Heart left ventricle (tissue), 13 donors: ENCODE results near the gene ZDHHC11B.
"Not testable (repeated sequence)": the region's sequence is repeated elsewhere in the genome, so short reads cannot be mapped to it uniquely, and the experiment has no call there.

Experiments
- CTCF ChIP-seq, 12 donors: fragments of 200-600 bp; sonication (generic) in 4 of 12; IDR thresholded peaks; one replicate each; pipeline versions ENCODE4 v1.5.0 to v1.8.0; 2018 to 2022; ENCODE audit warnings: antibody characterized with exemption in 12 of 12, mild to moderate bottlenecking in 5 of 12
- POLR2A ChIP-seq, 2 donors: fragments of 450-650 bp; IDR thresholded peaks; one replicate each; pipeline ENCODE4 v1.6.1; 2017; ENCODE audit warnings: antibody characterized with exemption in 2 of 2, mild to moderate bottlenecking in 2 of 2, moderate library complexity in 2 of 2
- donor health status: ischemic (EF 13 %, LVEDD 7.1; RV severe dilation, severe dysfunction).
- donor health status: DM: no; HTN: yes; CAD: no.
- donor health status: DM: no; HTN: no; CAD: no.
- donor health status: ischemic (EF 25% LVEDD 6.9; RV normal size, moderate dysfunction).
- donor health status: ischemic (EF 25% LVEDD 5.7; RV mildly dilated, moderate dysfunction).
- donor health status: ischemic (EF 35%, LVEDD 5.7; RV mildly dilated, moderate dysfunction).
- donor health status: nonischemic (EF 11% LVEDD 7.7; RV severe dilation, severe dysfunction).
- donor health status: DM: yes; HTN: yes; CAD: no.
- donor health status: PGD.
- donor health status: ischemic (EF 29% LVEDD 5.4; RV normal size, mild dysfunction).
- donor health status: nonischemic (EF 23%, LVEDD 6.1; RV moderate dilation, normal function).

- TF ChIP-seq CTCF, POLR2A (IDR thresholded peaks at IDR 0.05): not testable (repeated sequence)
These were observed 10.2 kb downstream of the ZDHHC11B start for GRCh38 chr5:774304-774703.
